Duodenal mucosa (tissue), 2 donors: Measurements from ENCODE around the gene PLD1.
A peak's percentile ranks its signal among the peaks of the same experiment; 100 is the strongest.
"Not testable (repeated sequence)": the region's sequence is repeated elsewhere in the genome, so short reads cannot be mapped to it uniquely, and the experiment has no call there.

ENCODE experiments used
- H3K27ac ChIP-seq: one replicate; pipeline ENCODE4 v1.7.0; 2013; ENCODE audit warnings: low read depth, low read length
- H3K27me3 ChIP-seq, 2 donors: one replicate each; pipeline ENCODE4 v1.7.0; 2013; ENCODE audit warnings: low read length in 2 of 2, control low read depth in 1 of 2; ENCODE audit not compliant: insufficient read depth in 2 of 2, control insufficient read depth in 1 of 2
- H3K36me3 ChIP-seq, 2 donors: one replicate each; pipeline ENCODE4 v1.7.0; 2013; ENCODE audit warnings: low read length in 2 of 2, control low read depth in 1 of 2; ENCODE audit not compliant: insufficient read depth in 2 of 2, control insufficient read depth in 1 of 2
- H3K4me1 ChIP-seq, 2 donors: one replicate each; pipeline ENCODE4 v1.7.0; 2013; ENCODE audit warnings: low read length in 2 of 2, control low read depth in 1 of 2; ENCODE audit not compliant: insufficient read depth in 2 of 2, control insufficient read depth in 1 of 2
- H3K4me3 ChIP-seq, 2 donors: one replicate each; pipeline ENCODE4 v1.7.0; 2013; ENCODE audit warnings: low read length in 2 of 2, low read depth in 1 of 2
- H3K9ac ChIP-seq, 2 donors: one replicate each; pipeline ENCODE4 v1.7.0; 2013; ENCODE audit warnings: low read length in 2 of 2, low read depth in 1 of 2
- H3K9me3 ChIP-seq, 2 donors: one replicate each; pipeline ENCODE4 v1.7.0; 2013; ENCODE audit warnings: low read length in 2 of 2, control low read depth in 1 of 2; ENCODE audit not compliant: control insufficient read depth in 1 of 2

Gene PLD1

GRCh38 chr3:171817074-171817800, 7.0 kb upstream of the PLD1 start:
- no peaks in the 10 kb centered on the region for H3K9me3 ChIP-seq
- no peak overlapping the region for H3K9ac ChIP-seq
- H3K27ac ChIP-seq = no peak overlapping the region
- no peaks in the 10 kb centered on the region for H3K4me1 ChIP-seq
- H3K27me3 ChIP-seq = peaks cover 0 to 2% of the 10 kb centered on the region in 2 donors
- no peaks in the 10 kb centered on the region for H3K36me3 ChIP-seq
- no peak overlapping the region for H3K4me3 ChIP-seq

- Histone ChIP-seq H3K9ac (no peak overlapping the region), H3K27ac (no peak overlapping the region), H3K4me3 (no peak overlapping the region)
Observed at GRCh38 chr3:171815973-171816595, 5.8 kb upstream of the PLD1 start.

GRCh38 chr3:171814662-171815061, 4.4 kb upstream of the PLD1 start:
- H3K4me3 ChIP-seq, H3K9ac ChIP-seq, H3K9me3 ChIP-seq, H3K27ac ChIP-seq, H3K27me3 ChIP-seq, H3K36me3 ChIP-seq: not testable (repeated sequence)
- H3K4me1 ChIP-seq = peaks cover 7 to 12% of the 10 kb centered on the region in 2 donors

More at GRCh38 chr3:171815973-171816595, 5.8 kb upstream of the PLD1 start:
- Histone ChIP-seq H3K4me1 (peaks cover 0 to 6% of the 10 kb centered on the region in 2 donors), H3K27me3 (no peaks in the 10 kb centered on the region), H3K9me3 (no peaks in the 10 kb centered on the region), H3K36me3 (no peaks in the 10 kb centered on the region)

- H3K36me3 ChIP-seq = no peaks in the 10 kb centered on the region
- no peak overlapping the region for H3K27ac ChIP-seq
- H3K4me1 ChIP-seq = peaks cover 12 to 16% of the 10 kb centered on the region in 2 donors
- H3K9me3 ChIP-seq = no peaks in the 10 kb centered on the region
- no peak overlapping the region for H3K4me3 ChIP-seq
- H3K9ac ChIP-seq = no peak overlapping the region
- no peaks in the 10 kb centered on the region for H3K27me3 ChIP-seq
Observed at GRCh38 chr3:171813897-171814460, 3.7 kb upstream of the PLD1 start.

GRCh38 chr3:171813278-171813896, 3.1 kb upstream of the PLD1 start:
- Histone ChIP-seq H3K4me3 (no peak overlapping the region), H3K27ac (no peak overlapping the region), H3K4me1 (peaks cover 12 to 16% of the 10 kb centered on the region in 2 donors), H3K9me3 (no peaks in the 10 kb centered on the region), H3K27me3 (no peaks in the 10 kb centered on the region), H3K36me3 (no peaks in the 10 kb centered on the region), H3K9ac (no peak overlapping the region)

- Histone ChIP-seq H3K27me3 (no peaks in the 10 kb centered on the region), H3K4me3 (no peak overlapping the region), H3K4me1 (peaks cover 12 to 16% of the 10 kb centered on the region in 2 donors), H3K9ac (no peak overlapping the region), H3K27ac (no peak overlapping the region), H3K36me3 (no peaks in the 10 kb centered on the region), H3K9me3 (no peaks in the 10 kb centered on the region)
Observed at GRCh38 chr3:171812811-171813210, 2.5 kb upstream of the PLD1 start.

GRCh38 chr3:171811913-171812335, 1.6 kb upstream of the PLD1 start:
- H3K9ac ChIP-seq = no peak overlapping the region
- H3K4me3 ChIP-seq = no peak overlapping the region
- H3K9me3 ChIP-seq = no peaks in the 10 kb centered on the region
- H3K27ac ChIP-seq = no peak overlapping the region
- no peaks in the 10 kb centered on the region for H3K27me3 ChIP-seq
- peaks cover 13 to 17% of the 10 kb centered on the region in 2 donors for H3K4me1 ChIP-seq
- H3K36me3 ChIP-seq = no peaks in the 10 kb centered on the region

- no peak overlapping the region for H3K27ac ChIP-seq
Observed at GRCh38 chr3:171811295-171811912, 1.1 kb upstream of the PLD1 start.

GRCh38 chr3:171810629-171811294, 479 bp upstream of the PLD1 start:
- peak overlapping the region; percentile 74 to 91 for H3K4me3 ChIP-seq
- H3K27me3 ChIP-seq = no peaks in the 10 kb centered on the region
- H3K9ac ChIP-seq = peak overlapping the region; percentile 69 to 81
- H3K4me1 ChIP-seq = peaks cover 24 to 26% of the 10 kb centered on the region in 2 donors
- H3K9me3 ChIP-seq = no peaks in the 10 kb centered on the region
- H3K27ac ChIP-seq = peak overlapping the region; percentile 80
- no peaks in the 10 kb centered on the region for H3K36me3 ChIP-seq

More at GRCh38 chr3:171811295-171811912, 1.1 kb upstream of the PLD1 start:
- Histone ChIP-seq H3K9me3 (no peaks in the 10 kb centered on the region), H3K27me3 (no peaks in the 10 kb centered on the region), H3K9ac (no peak overlapping the region), H3K36me3 (no peaks in the 10 kb centered on the region), H3K4me3 (no peak overlapping the region), H3K4me1 (peaks cover 19 to 22% of the 10 kb centered on the region in 2 donors)
